Heart right ventricle (tissue), 16 donors: ENCODE measurements around the gene SPEG. TPM values are rescaled to one million over a fixed set of nuclear protein-coding genes. Genes with fewer than 3 reads are reported as not detected.

ENCODE experiments used
- ATAC-seq, 8 donors: fragments of 200-7000 bp; cut with Tn5 transposase; one replicate each; pipeline ENCODE4 v1.9.1; 2020; ENCODE audit warnings: mild to moderate bottlenecking in 8 of 8, moderate library complexity in 8 of 8, moderate number of reproducible peaks in 1 of 8
- DNase-seq, 2 donors: peaks; one replicate each; pipeline ENCODE4 v3.0.0-alpha.2; 2020
- H3K27ac ChIP-seq, 10 donors: fragments of 200-600 bp; sonication (generic) in 2 of 10; one replicate each; pipeline versions ENCODE4 v1.5.0 to v1.8.0; 2020 to 2022; ENCODE audit warnings: mild to moderate bottlenecking in 3 of 10
- H3K27me3 ChIP-seq, 7 donors: fragments of 200-600 bp; one replicate each; pipeline ENCODE4 v1.8.0; 2021 to 2022; ENCODE audit warnings: mild to moderate bottlenecking in 2 of 7
- H3K36me3 ChIP-seq, 9 donors: fragments of 200-600 bp; sonication (generic) in 1 of 9; one replicate each; pipeline versions ENCODE4 v1.5.0 to v1.8.0; 2020 to 2022; ENCODE audit warnings: mild to moderate bottlenecking in 2 of 9
- H3K4me1 ChIP-seq, 9 donors: fragments of 200-600 bp; sonication (generic) in 1 of 9; one replicate each; pipeline versions ENCODE4 v1.5.0 to v1.8.0; 2020 to 2022; ENCODE audit warnings: mild to moderate bottlenecking in 4 of 9
- H3K4me3 ChIP-seq, 10 donors: fragments of 200-600 bp; sonication (generic) in 2 of 10; one replicate each; pipeline versions ENCODE4 v1.5.0 to v1.8.0; 2020 to 2022; ENCODE audit warnings: mild to moderate bottlenecking in 7 of 10, moderate library complexity in 2 of 10
- H3K9me3 ChIP-seq, 11 donors: fragments of 200-600 bp in 10 of 11; sonication (generic) in 2 of 11; one replicate each; pipeline versions ENCODE4 v1.5.0 to v1.8.0; 2013 to 2022; ENCODE audit warnings: mild to moderate bottlenecking in 2 of 11, control low read depth in 1 of 11, moderate library complexity in 1 of 11
- CTCF ChIP-seq, 9 donors: fragments of 200-600 bp; sonication (generic) in 2 of 9; IDR thresholded peaks; one replicate each; pipeline versions ENCODE4 v1.5.0 to v1.8.0; 2021 to 2022; ENCODE audit warnings: antibody characterized with exemption in 9 of 9, mild to moderate bottlenecking in 5 of 9, moderate library complexity in 1 of 9
- WGBS, 2 donors: extraction: QIAGEN DNeasy Blood & Tissue Kit; methylation state at CpG; one replicate each; pipeline ENCODE4 v1.1.7; 2013; ENCODE audit warnings: inconsistent platforms in 1 of 2; 5-methylcytosine and 5-hydroxymethylcytosine counted together
- intact Hi-C, 10 donors: fragments of 100-400 bp; cut with DNase I; formaldehyde crosslinking; loops; one replicate each; pipeline versions ENCODE4 v1.11.1 to v1.14.2; 2022
- polyA plus RNA-seq, 2 donors: library from polyadenylated mRNA; stranded (reverse); fragments of 200-250 nt; gene quantifications; one replicate each; pipeline ENCODE4 v1.2.3, GENCODE V29; 2013
- total RNA-seq, 10 donors: library from RNA; stranded (reverse); fragmentation: NEBNext Ultra II Directional in 3 of 10; extraction: Animal tissue kit (Norgen Biotek cat#: 25700) in 3 of 10; gene quantifications; one replicate each; pipeline versions ENCODE4 v1.2.1 to v1.2.4, GENCODE V29; 2021 to 2023
- donor health status: Arrhythmogenic right ventricular cardiomyopathy.
- donor health status: ischemic (EF 13 %, LVEDD 7.1; RV severe dilation, severe dysfunction).
- donor health status: healthy with polysubstance abuse.
- donor health status: DM: no; HTN: yes; CAD: no.
- donor health status: DM: no; HTN: no; CAD: no.
- donor health status: ischemic (EF 25% LVEDD 6.9; RV normal size, moderate dysfunction).
- donor health status: ischemic (EF 25% LVEDD 5.7; RV mildly dilated, moderate dysfunction).
- donor health status: healthy.
- donor health status: DM: yes; HTN: yes; CAD: no.
- donor health status: Ischemic cardiomyopathy.
- donor health status: ischemic (EF 35%, LVEDD 5.7; RV mildly dilated, moderate dysfunction).
- donor health status: nonischemic (EF 11% LVEDD 7.7; RV severe dilation, severe dysfunction).
- donor health status: DM: yes; HTN: yes; CAD: no.
- donor health status: PGD.
- donor health status: ischemic (EF 29% LVEDD 5.4; RV normal size, mild dysfunction).
- donor health status: nonischemic (EF 23%, LVEDD 6.1; RV moderate dilation, normal function).

Gene SPEG
- total and polyA plus RNA-seq, 12 donors = 62.9 to 151 (median 120) TPM

GRCh38 chr2:219531639-219532377 lies 97.2 kb downstream of the SPEG start:
- no peak overlapping the region for H3K27ac ChIP-seq
- WGBS, 2 donors = 76 to 88% methylated on average over 20 of the region's 20 CpGs
- no peaks in the 10 kb centered on the region for H3K36me3 ChIP-seq
- intact Hi-C loops = loop anchor here in 8 of 10 donors (2.0 to 5.0 kb wide), 6 partner anchors 35 to 129 kb away; partner anchors contain the start of gene GMPPA (in 1 of the 8)
- no peaks in the 10 kb centered on the region for H3K9me3 ChIP-seq
- no peak for ATAC-seq
- no peak overlapping the region for H3K4me3 ChIP-seq
- no peak for DNase-seq
- H3K27me3 ChIP-seq = peaks cover 0 to 46% (median 41%) of the 10 kb centered on the region in 7 donors
- peaks cover 5 to 19% (median 12%) of the 10 kb centered on the region in 9 donors for H3K4me1 ChIP-seq
- TF ChIP-seq CTCF (IDR thresholded peaks at IDR 0.05) = no peak

- H3K4me1 ChIP-seq = peaks cover 2 to 17% (median 7%) of the 10 kb centered on the region in 9 donors
- TF ChIP-seq CTCF (IDR thresholded peaks at IDR 0.05) = no peak
- H3K4me3 ChIP-seq = no peak overlapping the region
- no peaks in the 10 kb centered on the region for H3K9me3 ChIP-seq
- no peak overlapping the region for H3K27ac ChIP-seq
- DNase-seq = no peak
- peaks cover 0 to 43% (median 36%) of the 10 kb centered on the region in 7 donors for H3K27me3 ChIP-seq
- no peaks in the 10 kb centered on the region for H3K36me3 ChIP-seq
- intact Hi-C loops = loop anchor here in 7 of 10 donors (5.0 kb wide), 3 partner anchors 35 to 75 kb away; partner anchors contain the start of gene GMPPA (in 1 of the 7)
- 85 to 92% methylated on average over 8 of the region's 8 CpGs for WGBS, 2 donors
- no peak for ATAC-seq
Measured at GRCh38 chr2:219532378-219532649, 97.7 kb downstream of the SPEG start.

- TF ChIP-seq CTCF (IDR thresholded peaks at IDR 0.05) = no peak
- Histone ChIP-seq H3K36me3 (peaks cover 0 to 8% (median under 1%) of the 10 kb centered on the region in 9 donors), H3K4me3 (no peak overlapping the region), H3K27me3 (peaks cover 0 to 27% (median 22%) of the 10 kb centered on the region in 7 donors), H3K27ac (no peak overlapping the region), H3K9me3 (no peaks in the 10 kb centered on the region), H3K4me1 (peaks cover 5 to 27% (median 17%) of the 10 kb centered on the region in 9 donors)
- DNase-seq = no peak
- WGBS, 2 donors = 86 to 89% methylated on average over 6 of the region's 6 CpGs
- no peak for ATAC-seq
- intact Hi-C loops = loop anchor here in 7 of 10 donors (5.0 kb wide), 3 partner anchors 37 to 77 kb away; partner anchors contain the start of gene GMPPA (in 1 of the 7)
Measured at GRCh38 chr2:219533930-219534661, 99.5 kb downstream of the SPEG start.

GRCh38 chr2:219536425-219536824 lies 101.8 kb downstream of the SPEG start:
- DNase-seq (no peak), ATAC-seq (no peak)
- TF ChIP-seq CTCF (IDR thresholded peaks at IDR 0.05) = no peak
- peaks cover 3 to 21% (median 15%) of the 10 kb centered on the region in 9 donors for H3K4me1 ChIP-seq
- intact Hi-C loops = loop anchor here in 1 of 10 donors (5.0 kb wide), 1 partner anchor 156 kb away; no protein-coding TSS in a partner anchor
- peaks cover 0 to 31% (median 20%) of the 10 kb centered on the region in 9 donors for H3K36me3 ChIP-seq
- H3K27ac ChIP-seq = no peak overlapping the region
- H3K4me3 ChIP-seq = no peak overlapping the region
- H3K9me3 ChIP-seq = no peaks in the 10 kb centered on the region
- peaks cover 0 to 25% (median 7%) of the 10 kb centered on the region in 7 donors for H3K27me3 ChIP-seq
- WGBS, 2 donors = 83 to 88% methylated on average over 16 of the region's 16 CpGs
